ENCODE measurements around the gene SEPTIN10. TPM values are rescaled to one million over a fixed set of nuclear protein-coding genes. Genes with fewer than 3 reads are reported as not detected.
"Not testable (repeated sequence)": the region's sequence is repeated elsewhere in the genome, so short reads cannot be mapped to it uniquely, and the experiment has no call there.

SEPTIN10 gene
- total RNA-seq, 2 donors from 2014 or later, result 1.5 to 7.2 TPM

DNA sequence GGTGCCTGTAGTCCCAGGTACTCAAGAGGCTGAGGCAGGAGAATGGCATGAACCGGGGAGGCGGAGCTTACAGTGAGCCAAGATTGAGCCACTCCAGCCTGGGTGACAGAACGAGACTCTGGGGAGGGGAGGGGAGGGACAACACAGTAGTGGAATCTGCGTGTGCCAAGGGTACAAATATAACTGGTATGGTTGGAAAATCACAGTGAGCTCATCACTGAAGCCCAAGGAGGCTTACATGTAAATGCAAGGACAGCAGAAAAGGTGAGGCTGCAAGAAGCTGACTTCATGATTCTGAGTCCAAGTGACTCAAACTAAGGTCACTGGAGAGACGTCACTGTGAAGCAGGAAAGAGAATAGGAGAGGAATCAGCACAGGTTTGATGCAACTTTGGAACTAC, 9.2 kb downstream of the SEPTIN10 start:
- Mint-ChIP-seq H3K9me3 (no peaks in the 10 kb centered on the region), H3K36me3 (ENCODE audit: insufficient read depth in 2 of 2) (no peaks in the 10 kb centered on the region), H3K4me3 (no peak overlapping the region), H3K27me3 (ENCODE audit: low read depth) (peaks cover 44% of the 10 kb centered on the region), H3K4me1 (ENCODE audit: low read depth) (peaks cover 5% of the 10 kb centered on the region), H3K27ac (no peak overlapping the region)
- peak in 1 of 2 donors; percentile 57 for ATAC-seq (replicated peaks in 1 of 2)
- no peak for DNase-seq

DNA sequence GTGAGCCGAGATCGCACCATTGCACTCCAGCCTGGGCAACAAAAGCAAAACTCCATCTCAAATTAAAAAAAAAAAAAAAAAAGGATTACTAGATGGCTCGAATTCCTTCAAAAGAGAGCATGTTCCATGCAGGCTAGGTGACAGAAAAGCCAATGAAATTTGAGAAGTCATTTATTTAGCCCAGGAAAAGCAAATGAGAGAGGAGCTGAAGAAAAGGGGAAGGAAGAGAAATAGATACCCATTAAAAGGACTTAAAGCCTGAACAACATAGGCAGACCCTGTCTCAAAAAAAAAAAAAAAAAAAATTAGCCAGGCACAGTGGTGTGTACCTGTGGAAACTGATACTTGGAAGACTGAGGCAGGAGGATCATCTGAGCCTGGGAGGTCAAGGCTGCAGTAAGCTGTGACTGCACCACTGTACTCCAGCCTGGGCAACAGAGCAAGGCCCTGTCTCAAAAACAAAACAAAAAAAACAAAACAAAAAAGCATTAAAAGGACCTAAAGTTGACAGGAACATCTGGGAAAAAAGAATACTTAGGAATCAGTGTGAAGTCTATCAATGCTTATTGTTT, 11.1 kb downstream of the SEPTIN10 start:
- ATAC-seq (replicated peaks in 1 of 2) (no peak), DNase-seq (no peak)
- Mint-ChIP-seq H3K9me3 (no peaks in the 10 kb centered on the region), H3K27me3 (ENCODE audit: low read depth) (peaks cover 28% of the 10 kb centered on the region), H3K4me3 (no peak overlapping the region), H3K4me1 (ENCODE audit: low read depth) (no peaks in the 10 kb centered on the region), H3K36me3 (ENCODE audit: insufficient read depth in 2 of 2) (no peaks in the 10 kb centered on the region), H3K27ac (no peak overlapping the region)

DNA sequence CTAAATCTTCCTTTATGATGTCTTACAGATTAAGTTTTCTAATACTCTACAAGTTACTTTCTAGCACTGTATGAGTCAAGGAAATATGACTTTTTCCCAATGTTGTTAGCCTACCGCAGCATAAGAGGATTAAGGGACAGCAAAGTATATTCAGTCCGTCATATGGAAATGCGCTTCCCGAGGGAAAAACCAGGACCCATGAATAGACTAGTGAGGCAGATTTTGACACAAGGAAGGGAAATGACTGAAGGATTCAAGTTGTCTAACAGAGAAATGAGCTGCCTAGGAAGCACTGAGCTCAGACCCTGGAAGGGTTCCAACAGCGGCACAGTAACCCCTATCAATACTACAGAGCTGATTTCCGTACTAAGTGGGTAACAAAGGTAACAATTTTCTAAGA, 12.0 kb downstream of the SEPTIN10 start:
- H3K36me3 Mint-ChIP-seq (ENCODE audit: insufficient read depth in 2 of 2), result no peaks in the 10 kb centered on the region
- no peak overlapping the region for H3K4me3 Mint-ChIP-seq
- H3K4me1 Mint-ChIP-seq (ENCODE audit: low read depth), result no peaks in the 10 kb centered on the region
- ATAC-seq (replicated peaks in 1 of 2), result no peak
- no peak overlapping the region for H3K27ac Mint-ChIP-seq
- DNase-seq, result no peak
- H3K27me3 Mint-ChIP-seq (ENCODE audit: low read depth), result peaks cover 25% of the 10 kb centered on the region
- H3K9me3 Mint-ChIP-seq, result no peaks in the 10 kb centered on the region

DNA sequence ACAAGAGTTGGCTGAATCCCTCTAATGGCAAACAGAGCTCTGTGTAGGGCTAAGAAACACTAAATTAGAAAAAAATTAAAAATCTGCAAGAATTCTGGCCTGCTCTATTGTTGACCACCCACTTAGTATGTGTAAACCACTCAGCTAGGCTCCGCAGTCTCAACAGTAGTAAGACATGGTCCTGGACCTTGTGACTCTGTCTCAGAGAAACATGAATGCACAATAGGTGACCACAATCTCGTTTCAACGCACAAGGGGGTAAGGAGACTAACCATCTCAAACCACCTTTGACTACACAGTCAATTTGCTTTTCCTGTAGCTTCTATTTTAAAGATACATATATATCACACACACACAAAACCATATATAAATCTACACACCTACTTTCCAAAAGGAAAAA, 16.5 kb downstream of the SEPTIN10 start:
- DNase-seq, result no peak
- Mint-ChIP-seq H3K4me3 (no peak overlapping the region), H3K4me1 (ENCODE audit: low read depth) (no peaks in the 10 kb centered on the region), H3K27ac (no peak overlapping the region), H3K27me3 (ENCODE audit: low read depth) (peaks cover 24% of the 10 kb centered on the region), H3K9me3 (no peaks in the 10 kb centered on the region), H3K36me3 (ENCODE audit: insufficient read depth in 2 of 2) (no peaks in the 10 kb centered on the region)
- no peak for ATAC-seq (replicated peaks in 1 of 2)

DNA sequence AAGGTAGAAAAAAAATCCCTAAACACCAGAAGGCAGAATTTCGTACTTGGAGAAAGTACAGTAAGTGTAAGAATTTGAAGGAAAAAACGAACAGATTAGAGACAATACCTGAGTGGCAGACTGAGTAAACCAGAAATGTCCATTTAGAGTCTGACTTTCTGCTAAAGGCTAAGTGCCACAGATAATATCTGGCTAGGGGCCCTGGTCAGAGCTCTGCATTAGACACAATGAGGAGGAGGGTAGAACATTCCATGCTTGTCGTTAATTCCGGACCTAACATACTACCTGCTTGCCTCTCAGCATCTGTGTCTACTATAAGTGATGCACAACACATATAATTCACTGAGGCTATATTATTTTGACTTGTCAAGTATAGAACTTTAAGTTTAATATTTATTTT, 18.1 kb downstream of the SEPTIN10 start:
- no peak overlapping the region for H3K27ac Mint-ChIP-seq
- no peak overlapping the region for H3K4me3 Mint-ChIP-seq
- H3K27me3 Mint-ChIP-seq (ENCODE audit: low read depth), result peaks cover 8% of the 10 kb centered on the region
- H3K9me3 Mint-ChIP-seq, result no peaks in the 10 kb centered on the region
- ATAC-seq (replicated peaks in 1 of 2) (no peak), DNase-seq (no peak)
- H3K36me3 Mint-ChIP-seq (ENCODE audit: insufficient read depth in 2 of 2), result no peaks in the 10 kb centered on the region
- no peaks in the 10 kb centered on the region for H3K4me1 Mint-ChIP-seq (ENCODE audit: low read depth)

DNA sequence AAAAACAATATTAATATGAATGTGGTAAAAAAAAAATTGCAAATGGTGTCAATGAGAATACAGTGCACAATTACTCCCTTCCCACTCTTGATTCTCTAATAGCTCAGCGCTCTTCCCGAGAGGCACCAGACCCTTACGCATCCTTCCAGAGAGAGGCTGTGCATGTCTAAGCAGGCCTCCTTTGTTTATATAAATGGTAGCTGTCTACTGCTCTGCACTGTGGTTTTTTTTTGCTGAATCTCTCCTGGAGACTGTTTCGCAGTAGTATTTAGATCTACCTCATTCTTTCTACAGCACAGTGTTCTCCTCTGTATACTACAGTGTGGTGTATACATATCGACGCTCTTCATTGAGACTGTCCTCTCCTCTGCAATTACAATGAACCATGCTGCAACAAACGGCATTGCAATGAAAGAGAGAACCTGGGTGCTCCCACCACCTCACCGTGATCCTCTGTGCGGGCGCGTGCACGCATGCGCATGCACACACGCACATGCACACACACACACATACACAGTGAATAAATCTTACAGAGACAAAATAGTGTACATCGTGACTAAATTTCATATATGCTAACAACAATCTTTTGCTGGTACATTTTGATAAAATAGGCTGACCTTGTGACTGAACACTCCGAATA, 19.4 kb downstream of the SEPTIN10 start:
- ATAC-seq (replicated peaks in 1 of 2) (no peak), DNase-seq (no peak)
- Mint-ChIP-seq H3K4me1 (ENCODE audit: low read depth) (no peaks in the 10 kb centered on the region), H3K4me3 (no peak overlapping the region), H3K27me3 (ENCODE audit: low read depth) (no peaks in the 10 kb centered on the region), H3K9me3 (no peaks in the 10 kb centered on the region), H3K27ac (no peak overlapping the region), H3K36me3 (ENCODE audit: insufficient read depth in 2 of 2) (no peaks in the 10 kb centered on the region)

DNA sequence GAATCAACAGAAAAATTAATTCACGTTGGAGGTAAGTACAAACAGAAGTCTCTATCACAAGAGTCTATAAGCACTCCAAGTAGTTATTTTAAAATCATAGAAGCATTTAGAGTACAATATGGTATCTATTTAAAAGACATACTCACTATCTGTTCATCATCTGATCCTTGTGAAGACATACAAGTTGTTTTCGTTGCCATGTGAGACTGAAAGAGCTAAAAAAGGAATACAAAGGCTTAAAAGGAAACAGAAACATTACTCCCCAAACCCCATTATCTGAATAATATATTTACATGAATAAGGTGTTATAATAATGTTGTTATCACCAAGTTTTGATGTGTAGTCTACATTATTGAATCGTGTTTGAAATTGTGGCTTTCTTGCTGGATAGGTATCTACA, 20.9 kb downstream of the SEPTIN10 start:
- no peak for DNase-seq
- Mint-ChIP-seq H3K27me3 (ENCODE audit: low read depth) (no peaks in the 10 kb centered on the region), H3K4me3 (no peak overlapping the region), H3K4me1 (ENCODE audit: low read depth) (no peaks in the 10 kb centered on the region), H3K36me3 (ENCODE audit: insufficient read depth in 2 of 2) (no peaks in the 10 kb centered on the region), H3K9me3 (no peaks in the 10 kb centered on the region), H3K27ac (no peak overlapping the region)
- no peak for ATAC-seq (replicated peaks in 1 of 2)

DNA sequence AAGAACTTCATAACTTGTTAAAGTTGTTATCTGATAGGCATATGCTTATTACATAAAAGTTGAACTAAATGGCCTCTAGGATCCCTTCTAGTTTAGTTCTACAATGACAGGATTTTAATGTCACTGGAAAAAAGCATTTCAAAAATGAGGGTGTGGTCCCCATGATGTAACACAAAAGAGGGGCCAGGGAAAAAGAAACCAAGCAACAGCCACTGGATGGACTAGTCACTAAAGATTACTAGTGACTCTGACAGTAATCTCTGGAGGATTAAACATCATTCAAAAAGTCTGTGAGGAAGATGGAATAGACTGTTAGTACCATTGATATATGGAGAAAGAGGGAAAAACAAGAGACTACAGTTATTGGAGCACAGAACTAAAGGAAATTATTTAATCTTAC, 22.6 kb downstream of the SEPTIN10 start:
- Mint-ChIP-seq H3K36me3 (ENCODE audit: insufficient read depth in 2 of 2) (no peaks in the 10 kb centered on the region), H3K4me1 (ENCODE audit: low read depth) (no peaks in the 10 kb centered on the region), H3K27me3 (ENCODE audit: low read depth) (no peaks in the 10 kb centered on the region), H3K4me3 (no peak overlapping the region), H3K9me3 (no peaks in the 10 kb centered on the region), H3K27ac (no peak overlapping the region)
- DNase-seq (no peak), ATAC-seq (replicated peaks in 1 of 2) (no peak)

DNA sequence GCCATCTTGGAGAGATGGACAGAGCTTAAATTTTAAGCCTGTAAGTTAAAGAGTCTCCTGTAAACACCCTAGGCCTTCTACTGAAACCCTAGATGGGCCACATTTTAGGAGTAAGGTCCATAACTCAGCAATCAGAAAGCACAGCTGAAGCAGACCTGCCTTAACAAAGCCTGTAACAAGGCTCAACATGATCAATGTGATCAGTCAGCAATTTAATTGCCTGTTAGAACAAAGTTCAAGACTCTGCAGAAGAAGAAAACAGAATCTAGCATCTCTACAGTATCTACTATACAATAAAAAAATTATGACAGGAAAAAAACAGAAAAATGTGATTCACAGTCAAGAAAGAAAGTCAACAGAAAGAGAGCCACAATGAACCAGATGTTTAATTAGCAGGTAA, 27.1 kb downstream of the SEPTIN10 start:
- Mint-ChIP-seq H3K36me3 (ENCODE audit: insufficient read depth in 2 of 2) (no peaks in the 10 kb centered on the region), H3K9me3 (no peaks in the 10 kb centered on the region), H3K27me3 (ENCODE audit: low read depth) (no peaks in the 10 kb centered on the region), H3K27ac (no peak overlapping the region), H3K4me1 (ENCODE audit: low read depth) (no peaks in the 10 kb centered on the region), H3K4me3 (no peak overlapping the region)
- ATAC-seq (replicated peaks in 1 of 2) (no peak), DNase-seq (no peak)

DNA sequence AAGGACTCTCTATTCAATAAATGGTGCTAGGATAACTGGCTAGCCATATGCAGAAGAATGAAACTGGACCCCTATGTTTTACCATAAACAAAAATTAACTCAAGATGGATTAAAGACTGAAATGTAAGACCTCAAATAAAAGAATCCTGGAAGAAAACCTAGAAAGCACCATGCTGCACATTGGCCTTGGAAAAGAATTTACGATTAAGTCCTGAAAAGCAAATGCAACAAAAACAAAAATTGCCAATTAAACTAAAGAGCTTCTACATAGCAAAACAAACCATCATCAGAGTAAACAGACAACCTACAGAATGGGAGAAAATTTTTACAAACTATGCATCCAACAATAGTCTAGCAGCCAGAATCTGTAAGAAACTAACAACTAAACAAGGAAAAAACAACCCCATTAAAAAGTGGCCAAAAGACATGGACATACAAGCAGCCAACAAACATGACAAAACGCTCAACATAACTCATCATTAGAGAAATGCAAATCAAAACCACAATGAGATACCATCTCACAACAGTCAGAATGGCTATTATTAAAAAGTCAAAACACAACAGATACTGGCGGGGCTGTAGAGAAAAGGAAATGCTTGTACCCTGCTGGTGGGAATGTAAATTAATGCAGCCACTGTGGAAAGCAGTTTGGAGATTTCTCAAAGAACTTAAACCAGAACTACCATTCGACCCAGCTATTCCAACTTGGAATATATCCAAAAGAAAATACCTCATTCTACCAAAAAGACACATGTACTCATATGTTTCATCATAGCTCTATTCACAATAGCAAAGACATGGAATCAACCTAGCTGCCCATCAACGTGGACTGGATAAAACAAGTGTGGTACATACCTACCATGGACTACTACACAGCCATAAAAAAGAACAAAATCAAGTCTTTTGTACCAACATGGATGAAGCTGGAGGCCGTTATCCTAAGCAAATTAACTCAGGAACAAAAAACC, 30.6 kb downstream of the SEPTIN10 start:
- H3K9me3 Mint-ChIP-seq, result no peaks in the 10 kb centered on the region
- H3K36me3 Mint-ChIP-seq (ENCODE audit: insufficient read depth in 2 of 2), result no peaks in the 10 kb centered on the region

DNA sequence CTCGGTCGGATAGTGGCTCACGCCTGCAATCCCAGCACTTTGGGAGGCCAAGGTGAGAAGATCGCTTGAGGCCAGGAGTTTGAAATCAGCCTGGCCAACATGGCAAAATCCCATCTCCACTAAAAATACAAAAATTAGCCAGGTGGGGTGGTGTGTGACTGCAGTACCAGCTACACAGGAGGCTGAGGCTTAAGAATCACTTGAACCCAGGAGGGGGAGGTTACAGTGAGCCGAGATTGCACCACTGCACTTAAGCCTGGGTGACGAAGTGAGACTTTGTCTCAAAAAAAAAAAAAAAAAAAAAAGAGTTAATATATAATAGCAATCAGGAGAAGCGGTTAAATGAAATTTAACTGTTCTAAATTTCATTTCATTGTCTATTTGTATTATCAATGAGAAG, 36.1 kb downstream of the SEPTIN10 start:
- H3K4me3 Mint-ChIP-seq; H3K9me3 Mint-ChIP-seq; H3K27me3 Mint-ChIP-seq (ENCODE audit: low read depth); ATAC-seq (replicated peaks in 1 of 2); H3K27ac Mint-ChIP-seq; H3K4me1 Mint-ChIP-seq (ENCODE audit: low read depth); DNase-seq; H3K36me3 Mint-ChIP-seq (ENCODE audit: insufficient read depth in 2 of 2): not testable (repeated sequence)

More for the DNA sequence above, 30.6 kb downstream of the SEPTIN10 start:
- H3K27me3 Mint-ChIP-seq (ENCODE audit: low read depth), result no peaks in the 10 kb centered on the region
- no peak overlapping the region for H3K4me3 Mint-ChIP-seq
- ATAC-seq (replicated peaks in 1 of 2) (no peak), DNase-seq (no peak)
- no peak overlapping the region for H3K27ac Mint-ChIP-seq
- H3K4me1 Mint-ChIP-seq (ENCODE audit: low read depth), result no peaks in the 10 kb centered on the region

DNA sequence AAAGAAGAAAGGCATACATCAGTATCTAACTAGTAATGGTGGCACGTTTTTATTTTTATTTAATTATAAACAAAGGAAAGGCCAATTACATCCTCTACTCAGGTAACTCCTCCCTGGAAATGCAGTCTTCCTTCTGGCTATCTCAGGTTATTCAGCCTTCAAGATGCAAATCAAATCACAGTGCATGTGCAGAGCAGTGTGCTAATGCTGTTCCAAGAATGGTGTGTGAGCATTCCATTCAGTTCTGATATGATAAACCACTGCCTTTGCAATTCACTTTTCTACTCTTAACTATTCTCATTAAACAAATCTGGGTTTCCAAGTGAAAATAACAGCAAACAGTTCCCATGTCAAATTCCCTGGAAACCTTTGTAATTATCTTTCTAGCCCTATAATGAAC, 38.4 kb downstream of the SEPTIN10 start:
- no peaks in the 10 kb centered on the region for H3K36me3 Mint-ChIP-seq (ENCODE audit: insufficient read depth in 2 of 2)

DNA sequence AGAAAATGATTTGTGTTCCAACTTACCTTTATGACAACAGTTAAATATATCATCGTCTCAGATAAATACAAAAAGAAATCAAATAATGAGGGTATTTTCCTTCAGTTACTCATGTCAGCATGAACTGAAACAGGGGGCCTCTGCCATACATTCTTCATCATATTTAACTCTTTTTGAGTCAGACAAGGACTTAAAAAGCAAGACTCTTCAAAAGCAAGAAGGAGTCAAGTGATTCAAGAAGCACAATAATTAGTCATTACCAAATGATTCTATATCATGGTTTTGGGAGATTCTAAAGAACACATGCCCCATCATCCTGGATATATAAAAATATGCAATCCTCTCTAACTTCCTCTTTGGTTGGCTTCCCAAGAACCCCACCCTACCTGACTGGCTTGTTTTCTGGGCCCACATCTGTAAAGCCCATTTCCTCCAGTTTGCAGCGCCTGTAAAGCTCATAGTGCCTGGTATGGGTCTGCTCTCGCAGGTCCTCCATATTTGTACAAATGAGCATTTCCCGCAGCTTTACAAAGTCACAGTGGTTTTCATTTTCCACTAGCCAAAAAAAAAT, 49.7 kb downstream of the SEPTIN10 start:
- Mint-ChIP-seq H3K36me3 (ENCODE audit: insufficient read depth in 2 of 2) (no peaks in the 10 kb centered on the region), H3K27ac (no peak overlapping the region), H3K27me3 (ENCODE audit: low read depth) (no peaks in the 10 kb centered on the region), H3K9me3 (no peaks in the 10 kb centered on the region), H3K4me3 (no peak overlapping the region), H3K4me1 (ENCODE audit: low read depth) (peaks cover 12% of the 10 kb centered on the region)
- DNase-seq (no peak), ATAC-seq (replicated peaks in 1 of 2) (peak; percentile 59 to 77)

More for the DNA sequence above, 38.4 kb downstream of the SEPTIN10 start:
- no peak for DNase-seq
- Mint-ChIP-seq H3K9me3 (no peaks in the 10 kb centered on the region), H3K4me3 (no peak overlapping the region), H3K27ac (no peak overlapping the region), H3K27me3 (ENCODE audit: low read depth) (peaks cover 6% of the 10 kb centered on the region), H3K4me1 (ENCODE audit: low read depth) (no peaks in the 10 kb centered on the region)
- no peak for ATAC-seq (replicated peaks in 1 of 2)
